Esophagus squamous epithelium (tissue), 5 donors: ENCODE results near the gene KAZN. TPM values are rescaled to one million over a fixed set of nuclear protein-coding genes. Genes with fewer than 3 reads are reported as not detected.

Experiments
- DNase-seq: peaks from one replicate; lab custom pipeline; 2025; lab: John Stamatoyannopoulos, UW
- H3K27ac ChIP-seq, 4 donors: fragments of 200-600 bp; sonication (generic); one replicate each; pipeline ENCODE4 v1.5.1; 2016 to 2019; ENCODE audit warnings: mild to moderate bottlenecking in 1 of 4
- H3K27me3 ChIP-seq, 4 donors: fragments of 200-600 bp; sonication (generic); 1 replicate in 3 of 4; 2 replicates in 1 of 4; pipeline versions ENCODE4 v1.5.1 to v1.6.0; 2017 to 2021; ENCODE audit warnings: antibody characterized with exemption in 1 of 4
- H3K36me3 ChIP-seq, 3 donors: fragments of 200-600 bp; sonication (generic); one replicate each; pipeline ENCODE4 v1.5.1; 2016 to 2019
- H3K4me1 ChIP-seq, 3 donors: fragments of 200-600 bp; sonication (generic); one replicate each; pipeline ENCODE4 v1.5.1; 2017 to 2019
- H3K4me3 ChIP-seq, 4 donors: fragments of 200-600 bp; sonication (generic); 1 replicate in 3 of 4; 2 replicates in 1 of 4; pipeline ENCODE4 v1.5.1; 2016 to 2019; ENCODE audit warnings: mild to moderate bottlenecking in 2 of 4, moderate library complexity in 1 of 4
- H3K9me3 ChIP-seq, 3 donors: fragments of 200-600 bp; sonication (generic); one replicate each; pipeline ENCODE4 v1.5.1; 2016 to 2019
- CTCF ChIP-seq, 6 experiments: fragments of 450-650 bp in 4 of 6; fragments of 200-600 bp in 2 of 6; sonication (generic) in 2 of 6; IDR thresholded peaks; one replicate each; pipeline ENCODE4 v1.5.1; 2016 to 2019; ENCODE audit warnings: antibody characterized with exemption in 6 of 6, mild to moderate bottlenecking in 4 of 6, moderate library complexity in 4 of 6
- POLR2A ChIP-seq, 4 donors: fragments of 450-650 bp; IDR thresholded peaks; one replicate each; pipeline ENCODE4 v1.6.1; 2017; ENCODE audit warnings: antibody characterized with exemption in 4 of 4, mild to moderate bottlenecking in 4 of 4, moderate library complexity in 3 of 4
- WGBS, 2 donors: methylation state at CpG; one replicate each; pipeline ENCODE4 v1.1.5; 2018; 5-methylcytosine and 5-hydroxymethylcytosine counted together
- intact Hi-C: fragments of 100-400 bp; cut with DNase I; formaldehyde crosslinking; loops from one replicate; pipeline ENCODE4 v1.15.0; 2022
- total RNA-seq, 4 donors: library from RNA; depleted of rRNA; stranded (reverse); fragments of >200 nt; gene quantifications; one replicate each; pipeline ENCODE4 v1.1.0, GENCODE V29; 2016
- donor health status: DM: yes; HTN: yes; CAD: no.

KAZN gene
- total RNA-seq, 4 donors from 2014 or later = 25.0 to 54.5 (median 30.8) TPM

GRCh38 chr1:15051882-15052528 is 453.5 kb downstream of the KAZN start:
- no peak for TF ChIP-seq CTCF (IDR thresholded peaks at IDR 0.05)
- no peak for TF ChIP-seq POLR2A (IDR thresholded peaks at IDR 0.05)

DNA sequence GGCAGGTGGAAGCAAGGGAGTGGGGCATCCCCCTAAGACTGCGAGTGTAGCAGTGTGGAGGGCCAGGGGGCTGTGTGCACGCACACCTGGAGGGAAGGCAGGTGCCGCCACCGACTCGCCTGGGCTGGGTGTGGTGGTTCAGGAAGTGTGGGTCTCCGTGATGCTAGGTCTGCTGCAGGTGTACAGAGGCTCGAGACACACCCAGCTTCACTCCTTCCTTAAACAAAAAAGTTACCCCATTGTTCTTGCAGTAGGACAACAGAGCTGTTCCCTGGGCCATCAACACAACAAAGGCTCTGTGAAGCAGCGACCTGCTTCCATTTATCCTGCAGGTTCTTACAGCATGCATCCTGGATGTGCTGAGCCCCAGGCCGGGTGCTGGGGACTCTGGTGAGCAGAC is 454.7 kb downstream of the KAZN start:
- no peak for DNase-seq
- TF ChIP-seq POLR2A (IDR thresholded peaks at IDR 0.05) (no peak), CTCF (IDR thresholded peaks at IDR 0.05) (no peak)
- Histone ChIP-seq H3K27me3 (no peaks in the 10 kb centered on the region), H3K4me1 (no peaks in the 10 kb centered on the region), H3K9me3 (no peaks in the 10 kb centered on the region), H3K4me3 (no peak overlapping the region), H3K36me3 (peaks cover 0 to 85% (median 14%) of the 10 kb centered on the region in 3 donors), H3K27ac (no peak overlapping the region)
- 67 to 83% methylated on average over 1 to 8 of the region's 9 CpGs for WGBS, 2 donors
- intact Hi-C loops = no loop called here

More at GRCh38 chr1:15051882-15052528, 453.5 kb downstream of the KAZN start:
- no peaks in the 10 kb centered on the region for H3K27me3 ChIP-seq
- no peak for DNase-seq
- intact Hi-C loops = no loop called here
- WGBS, 2 donors = 65 to 68% methylated on average over 8 of the region's 8 CpGs
- peaks cover 0 to 85% (median 10%) of the 10 kb centered on the region in 3 donors for H3K36me3 ChIP-seq
- H3K9me3 ChIP-seq = no peaks in the 10 kb centered on the region
- no peaks in the 10 kb centered on the region for H3K4me1 ChIP-seq
- no peak overlapping the region for H3K27ac ChIP-seq
- H3K4me3 ChIP-seq = no peak overlapping the region

DNA sequence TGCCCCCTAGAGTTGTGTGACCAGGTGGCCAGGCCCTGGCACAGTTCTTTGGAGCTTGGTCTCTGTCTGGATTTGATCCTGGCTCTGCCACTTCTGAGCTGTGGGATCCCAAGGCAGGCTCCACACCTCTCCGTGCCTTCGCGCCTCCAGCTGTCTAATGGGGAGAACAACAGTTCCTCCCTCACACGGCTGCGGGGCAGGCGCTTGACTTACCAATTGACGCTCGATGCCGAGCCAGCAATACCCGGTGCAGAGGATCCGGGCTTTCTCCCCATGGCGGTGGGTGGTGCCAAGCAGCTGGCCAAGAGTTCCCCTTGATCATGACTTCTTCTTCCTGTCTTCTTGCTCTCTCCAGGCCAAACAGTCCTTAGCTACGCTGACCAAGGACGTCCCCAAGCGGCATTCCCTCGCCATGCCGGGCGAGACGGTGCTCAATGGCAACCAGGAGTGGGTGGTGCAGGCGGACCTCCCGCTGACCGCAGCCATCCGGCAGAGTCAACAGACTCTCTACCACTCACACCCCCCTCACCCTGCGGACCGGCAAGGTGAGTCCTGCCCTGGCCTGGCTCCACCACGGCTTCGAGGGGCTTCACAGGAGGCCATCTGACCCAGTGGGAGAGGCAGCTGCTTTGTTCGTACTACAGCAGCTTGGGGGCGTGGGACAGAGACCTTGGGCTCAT is 457.4 kb downstream of the KAZN start:
- Histone ChIP-seq H3K36me3 (peaks cover 0 to 92% (median 21%) of the 10 kb centered on the region in 3 donors), H3K4me3 (no peak overlapping the region), H3K4me1 (no peaks in the 10 kb centered on the region), H3K27me3 (no peaks in the 10 kb centered on the region), H3K27ac (no peak overlapping the region), H3K9me3 (no peaks in the 10 kb centered on the region)
- no peak for DNase-seq
- TF ChIP-seq POLR2A (IDR thresholded peaks at IDR 0.05) (no peak), CTCF (IDR thresholded peaks at IDR 0.05) (no peak)
- 84 to 95% methylated on average over 6 to 17 of the region's 29 CpGs for WGBS, 2 donors
- intact Hi-C loops = no loop called here

DNA sequence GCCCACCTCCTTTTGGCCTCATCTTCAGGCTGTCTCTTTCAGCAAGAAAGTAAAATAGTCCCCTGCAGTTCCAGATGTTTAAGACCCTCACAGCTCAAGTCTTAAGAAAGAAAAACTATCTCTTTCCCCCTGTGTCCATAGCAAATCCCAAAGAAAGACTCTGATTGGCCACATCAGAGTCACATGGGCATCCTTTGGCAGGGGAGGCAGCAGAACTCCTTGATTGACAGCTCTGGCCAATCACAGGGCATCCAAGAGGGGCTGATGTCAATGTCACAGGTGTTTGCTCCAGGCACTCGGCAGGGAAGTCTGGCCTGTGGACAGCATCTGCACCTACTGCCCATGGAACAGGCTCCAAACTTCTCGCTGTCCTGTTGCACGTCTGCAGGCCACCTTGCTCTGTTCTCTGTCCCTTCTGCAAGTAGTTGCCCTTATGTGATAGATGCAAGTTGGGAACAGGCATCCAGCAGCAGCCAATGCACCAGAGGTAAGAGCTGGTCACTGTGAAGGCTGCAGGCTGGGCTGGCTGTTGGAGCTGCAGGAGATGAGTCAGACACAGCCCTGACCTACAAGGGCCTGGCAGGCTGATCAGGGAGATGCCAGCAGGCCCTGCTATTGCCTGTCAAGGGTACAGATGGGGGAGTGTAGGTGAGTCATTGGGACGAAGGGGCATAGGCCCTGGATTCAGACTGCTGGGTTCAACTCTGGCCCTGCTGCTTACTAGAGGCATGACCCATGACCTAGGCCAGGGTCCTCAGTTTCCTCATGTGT is 458.2 kb downstream of the KAZN start:
- intact Hi-C loops = no loop called here
- Histone ChIP-seq H3K36me3 (peaks cover 0 to 92% (median 22%) of the 10 kb centered on the region in 3 donors), H3K4me3 (no peak overlapping the region), H3K27me3 (no peaks in the 10 kb centered on the region), H3K4me1 (no peaks in the 10 kb centered on the region), H3K27ac (no peak overlapping the region), H3K9me3 (no peaks in the 10 kb centered on the region)
- TF ChIP-seq CTCF (IDR thresholded peaks at IDR 0.05) = no peak
- no peak for TF ChIP-seq POLR2A (IDR thresholded peaks at IDR 0.05)
- no peak for DNase-seq
- 83 to 91% methylated on average over 1 to 4 of the region's 4 CpGs for WGBS, 2 donors
